ENCODE results near the gene TGFBR3. TPM values are rescaled to one million over a fixed set of nuclear protein-coding genes. Genes with fewer than 3 reads are reported as not detected.
A peak's percentile ranks its signal among the peaks of the same experiment; 100 is the strongest.

TGFBR3 gene
- total and polyA plus RNA-seq, 2 of the 4 experiments (the other 2 are of a cell fraction): 3.0 to 11.3 TPM

- no peak for TF ChIP-seq RCOR1 (IDR thresholded peaks at IDR 0.05; ENCODE audit: insufficient replicate concordance, low read length)
Measured at GRCh38 chr1:91781901-91782622, 103.9 kb downstream of the TGFBR3 start (continued).

- Histone ChIP-seq H3K9ac (ENCODE audit: low read depth, low read length) (no peak overlapping the region), H4K91ac (ENCODE audit: insufficient read depth, low read depth, low read length) (peak overlapping the region; percentile 81; the same call in 1 of the 2 replicates), H4K20me1 (ENCODE audit: insufficient read depth, low read length) (no peaks in the 10 kb centered on the region), H3K23ac (ENCODE audit: low read depth, low read length) (peak overlapping the region; percentile 96; the same call in 1 of the 2 replicates), H3K4me2 (ENCODE audit: low read depth, low read length) (peak overlapping the region; percentile 19; the same call in 1 of the 2 replicates), H3K4ac (ENCODE audit: low read depth, low read length) (peak overlapping the region; percentile 92), H3K4me1 (ENCODE audit: control insufficient read depth, insufficient read depth, low read length) (peaks cover 20% of the 10 kb centered on the region), H3K9me1 (ENCODE audit: insufficient read depth, low read length) (peaks cover 15% of the 10 kb centered on the region), H3K79me1 (ENCODE audit: low read depth in 1 of 2, low read length in 2 of 2) (peaks cover 0 to 4% of the 10 kb centered on the region in 2 experiments; a peak in 2 of 4 replicates), H4K5ac (ENCODE audit: low read depth, low read length) (no peak overlapping the region), H3K9me3 (ENCODE audit: control insufficient read depth, insufficient read depth, low read length) (no peaks in the 10 kb centered on the region), H4K8ac (ENCODE audit: low read depth in 2 of 2, low read length in 2 of 2) (peak overlapping the region; percentile 14 to 50; a peak in 2 of 4 replicates), H3K14ac (replicated peaks; ENCODE audit: low read depth, low read length) (peak overlapping the region; percentile 28), H3K18ac (ENCODE audit: low read depth, low read length) (peak overlapping the region; percentile 84; the same call in 1 of the 2 replicates), H3K4me3 (ENCODE audit: insufficient read depth, low read depth, low read length) (no peak overlapping the region), H3K36me3 (ENCODE audit: control insufficient read depth, insufficient read depth, low read length) (no peaks in the 10 kb centered on the region), H2BK20ac (ENCODE audit: low read depth, low read length) (peak overlapping the region; percentile 35), H2BK120ac (ENCODE audit: low read depth, low read length) (peak overlapping the region; percentile 29), H2AK9ac (replicated peaks; ENCODE audit: low read depth, low read length, poor library complexity) (no peak overlapping the region), H3K56ac (ENCODE audit: extremely low read depth, insufficient read depth, low read length) (peak overlapping the region; percentile 47), H3K27me3 (ENCODE audit: control insufficient read depth, insufficient read depth, low read length) (no peaks in the 10 kb centered on the region), H2AK5ac (ENCODE audit: low read depth, low read length) (peak overlapping the region; percentile 95; the same call in 1 of the 2 replicates), H3K27ac (ENCODE audit: insufficient read depth, low read length) (peak overlapping the region; percentile 87; the same call in 1 of the 2 replicates), H2AFZ (replicated peaks; ENCODE audit: low read length, poor library complexity) (no peak overlapping the region), H2BK5ac (ENCODE audit: low read depth, low read length, poor library complexity, severe bottlenecking) (peak overlapping the region; percentile 9), H2BK15ac (ENCODE audit: low read depth, low read length) (peak overlapping the region; percentile 31; the same call in 1 of the 3 replicates)
- dilution Hi-C loops (cut with HindIII; ENCODE audit: low sequenced_read_pairs, unreplicated experiment) (no loop called here), in situ Hi-C loops (cut with MboI; ENCODE audit: low sequenced_read_pairs) (no loop called here), intact Hi-C loops (cut with micrococcal nuclease) (loop anchor here (5.0 kb wide), 1 partner anchor 106 kb away; the partner anchor contains the start of gene TGFBR3)
- ChIA-PET CTCF (interaction anchor here (0.6 to 1.1 kb wide), 6 partner anchors 10 to 358 kb away, joined by 4 to 5 read pairs (median 4); no protein-coding TSS in a partner anchor), POLR2A (ENCODE audit: unreplicated experiment) (interaction anchor here (0.6 kb wide), 1 partner anchor 147 kb away, joined by 4 read pairs; no protein-coding TSS in a partner anchor)
- no TSS peak for BruUV-seq (replicated peaks)
- TF ChIP-seq MAFK (IDR thresholded peaks at IDR 0.05; ENCODE audit: low read depth, low read length): 0 out of 2 replicates have a peak, but pooled peaks have one; percentile 11
- peak; percentile 93 for TF ChIP-seq FOS (IDR thresholded peaks at IDR 0.05; ENCODE audit: low read depth, low read length)
- TF ChIP-seq ELK1 (IDR thresholded peaks at IDR 0.05; ENCODE audit: borderline replicate concordance, low read depth, low read length): no peak
- ATAC-seq (ENCODE audit: low read depth) (peak; percentile 91), DNase-seq (peak; percentile 93)
- no CpG with 5 or more reads among the region's 4 CpGs for WGBS, 2 experiments (ENCODE audit: extremely low coverage in 2 of 2, insufficient read length in 1 of 2)
Measured at GRCh38 chr1:91781371-91781825, 104.6 kb downstream of the TGFBR3 start.
